BE2C (cell line): ENCODE data around the gene SPHK1.

Experiments used
- DNase-seq: peaks from one replicate; pipeline ENCODE4 v3.0.0-alpha.2; 2020
- H3K27me3 ChIP-seq: fragments of 250-450 bp; sonication (Bioruptor Pico); 2 replicates; pipeline ENCODE4 v1.5.1; 2020; ENCODE audit warnings: mild to moderate bottlenecking
- H3K36me3 ChIP-seq: fragments of 250-450 bp; sonication (Bioruptor Pico); 2 replicates; pipeline ENCODE4 v1.5.1; 2020; ENCODE audit warnings: mild to moderate bottlenecking
- H3K4me1 ChIP-seq: fragments of 250-450 bp; sonication (Bioruptor Pico); 2 replicates; pipeline ENCODE4 v1.5.1; 2020
- H3K4me3 ChIP-seq: 2 replicates; pipeline ENCODE4 v1.5.1; 2011; ENCODE audit warnings: low read depth, low read length
- H3K9me3 ChIP-seq: fragments of 250-450 bp; sonication (Bioruptor Pico); 2 replicates; pipeline ENCODE4 v1.5.1; 2020
- TF ChIP-seq, protein P1 (sequence below): IDR thresholded peaks from 2 replicates; pipeline ENCODE4 v1.5.1; 2012; ENCODE audit warnings: mild to moderate bottlenecking, low read depth, low read length

The SPHK1 gene

DNA sequence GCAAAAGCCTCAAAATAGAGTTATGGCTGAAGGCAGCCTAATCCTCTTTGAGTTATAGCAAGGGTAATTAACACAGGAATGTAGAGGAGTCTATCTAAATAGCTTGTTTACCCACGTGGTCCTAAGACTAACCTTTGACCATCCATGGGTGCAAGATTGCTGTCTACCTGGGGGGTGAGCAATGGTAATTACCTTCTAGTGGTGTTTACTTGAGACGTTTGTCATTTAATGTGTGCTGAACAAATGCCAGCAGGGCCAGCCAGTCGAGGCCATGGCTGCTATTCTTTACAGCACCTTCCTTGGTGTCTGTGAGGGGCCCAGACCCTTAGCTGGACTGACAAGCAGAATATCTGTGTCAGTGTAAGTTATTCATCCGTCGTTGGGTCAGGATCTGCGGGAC lies 16.8 kb upstream of the SPHK1 start:
- no peaks in the 10 kb centered on the region for H3K36me3 ChIP-seq
- no peaks in the 10 kb centered on the region for H3K27me3 ChIP-seq
- no peaks in the 10 kb centered on the region for H3K9me3 ChIP-seq
- peaks cover 10% of the 10 kb centered on the region for H3K4me1 ChIP-seq
- no peak overlapping the region for H3K4me3 ChIP-seq
- DNase-seq: no peak
- TF ChIP-seq, protein P1, sequence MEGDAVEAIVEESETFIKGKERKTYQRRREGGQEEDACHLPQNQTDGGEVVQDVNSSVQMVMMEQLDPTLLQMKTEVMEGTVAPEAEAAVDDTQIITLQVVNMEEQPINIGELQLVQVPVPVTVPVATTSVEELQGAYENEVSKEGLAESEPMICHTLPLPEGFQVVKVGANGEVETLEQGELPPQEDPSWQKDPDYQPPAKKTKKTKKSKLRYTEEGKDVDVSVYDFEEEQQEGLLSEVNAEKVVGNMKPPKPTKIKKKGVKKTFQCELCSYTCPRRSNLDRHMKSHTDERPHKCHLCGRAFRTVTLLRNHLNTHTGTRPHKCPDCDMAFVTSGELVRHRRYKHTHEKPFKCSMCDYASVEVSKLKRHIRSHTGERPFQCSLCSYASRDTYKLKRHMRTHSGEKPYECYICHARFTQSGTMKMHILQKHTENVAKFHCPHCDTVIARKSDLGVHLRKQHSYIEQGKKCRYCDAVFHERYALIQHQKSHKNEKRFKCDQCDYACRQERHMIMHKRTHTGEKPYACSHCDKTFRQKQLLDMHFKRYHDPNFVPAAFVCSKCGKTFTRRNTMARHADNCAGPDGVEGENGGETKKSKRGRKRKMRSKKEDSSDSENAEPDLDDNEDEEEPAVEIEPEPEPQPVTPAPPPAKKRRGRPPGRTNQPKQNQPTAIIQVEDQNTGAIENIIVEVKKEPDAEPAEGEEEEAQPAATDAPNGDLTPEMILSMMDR: no peak

DNA sequence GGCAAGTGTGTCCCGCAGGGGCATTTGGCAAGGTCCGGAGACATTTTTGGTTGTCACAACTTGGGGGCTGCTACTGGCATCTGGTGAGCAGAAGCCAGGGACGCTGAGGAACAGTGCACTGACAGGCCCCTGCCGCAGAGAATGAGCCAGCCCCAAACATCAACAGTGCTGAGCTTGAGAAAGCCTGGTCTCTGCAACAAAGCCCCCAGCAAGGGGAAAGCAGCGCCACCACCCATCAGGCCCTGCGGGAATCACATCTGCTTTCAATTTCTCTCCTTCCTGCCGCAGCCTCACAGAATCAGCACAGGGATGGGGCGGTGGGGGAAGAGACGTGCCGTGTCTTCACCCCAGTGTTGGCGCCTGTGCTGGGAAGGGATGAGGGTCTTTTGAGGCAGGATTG lies 15.9 kb upstream of the SPHK1 start:
- Histone ChIP-seq H3K27me3 (no peaks in the 10 kb centered on the region), H3K4me3 (peak overlapping the region; percentile 0; the same call in 1 of the 2 replicates), H3K4me1 (peaks cover 10% of the 10 kb centered on the region), H3K36me3 (no peaks in the 10 kb centered on the region), H3K9me3 (no peaks in the 10 kb centered on the region)
- TF ChIP-seq, protein P1: peak; percentile 26; the same call in 1 of the 2 replicates
- peak; percentile 76 for DNase-seq

DNA sequence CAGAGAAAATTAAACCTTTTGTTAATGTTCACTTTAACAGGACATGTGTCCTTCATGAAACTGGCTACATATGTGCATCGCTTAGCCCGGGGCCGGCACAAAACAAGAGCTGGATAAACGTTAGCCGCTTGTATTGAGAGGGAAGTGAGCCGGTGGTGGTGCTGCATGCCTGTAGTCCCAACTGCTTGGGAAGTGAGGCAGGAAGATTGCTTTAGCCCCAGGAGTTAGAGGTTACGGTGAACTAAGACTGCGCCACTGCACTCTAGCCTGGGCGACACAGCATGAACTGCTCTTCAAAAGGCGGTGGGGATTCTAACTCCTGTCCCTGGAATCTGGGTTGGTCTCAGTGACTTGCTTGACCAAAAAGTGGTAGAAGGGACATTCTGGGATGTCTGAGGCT lies 15.0 kb upstream of the SPHK1 start:
- no peak for DNase-seq
- TF ChIP-seq, protein P1: no peak
- H3K4me1 ChIP-seq: peaks cover 10% of the 10 kb centered on the region
- H3K36me3 ChIP-seq: no peaks in the 10 kb centered on the region
- H3K27me3 ChIP-seq: no peaks in the 10 kb centered on the region
- H3K4me3 ChIP-seq: no peak overlapping the region
- H3K9me3 ChIP-seq: no peaks in the 10 kb centered on the region

DNA sequence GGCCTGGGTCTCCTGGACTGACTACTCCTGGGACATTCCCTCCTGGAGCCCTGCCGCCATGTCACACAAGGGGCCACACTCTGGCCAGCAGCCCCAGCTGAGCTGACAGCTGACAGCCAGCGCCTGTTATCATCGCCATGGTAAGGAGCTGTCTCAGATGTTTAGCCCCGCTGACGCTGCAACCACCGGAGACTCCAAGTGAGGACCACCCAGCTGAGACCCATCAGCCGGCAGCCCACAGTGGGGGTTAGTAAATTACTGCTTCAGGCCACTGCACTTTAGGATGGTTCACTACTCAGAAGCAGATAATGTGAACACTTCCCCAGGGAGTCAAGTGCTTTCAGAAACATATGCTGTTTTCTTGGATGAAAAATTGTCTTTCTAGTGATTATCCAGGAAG lies 14.6 kb upstream of the SPHK1 start:
- H3K4me1 ChIP-seq: peaks cover 10% of the 10 kb centered on the region

DNA sequence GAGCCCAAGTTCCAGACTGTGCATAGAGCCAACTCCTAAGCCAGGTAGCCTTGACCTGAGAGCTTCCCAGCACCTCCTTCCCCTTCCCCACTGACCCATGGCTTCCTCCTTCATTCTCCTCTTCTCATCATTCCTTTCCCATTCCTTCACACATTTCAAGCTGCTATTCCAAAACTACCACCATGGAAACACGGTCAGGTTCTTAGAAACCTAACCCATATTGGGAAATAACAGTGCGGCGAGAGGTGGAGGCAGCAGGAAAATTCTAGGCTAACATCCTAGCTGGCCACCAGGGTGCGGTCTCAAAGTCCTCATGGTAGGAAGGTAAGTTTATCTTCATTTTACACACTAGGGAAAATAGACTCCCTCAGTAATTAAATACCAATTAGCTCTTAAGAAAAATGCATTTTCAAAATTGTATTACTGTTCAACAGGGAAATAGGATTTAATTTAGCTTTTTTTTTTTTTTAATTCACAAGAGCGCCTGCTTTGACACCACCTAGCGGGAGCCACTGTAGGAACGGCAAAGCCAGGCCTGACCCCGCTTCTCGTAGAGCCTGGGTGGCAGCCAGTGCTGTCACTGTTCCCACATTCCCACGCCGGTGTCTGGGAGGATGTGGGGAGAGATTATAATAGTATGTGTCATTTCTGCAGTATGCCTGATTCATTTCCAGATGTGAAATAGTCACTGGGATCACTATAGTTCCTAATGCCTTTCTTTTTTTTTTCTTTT lies 14.0 kb upstream of the SPHK1 start:
- Histone ChIP-seq H3K27me3 (no peaks in the 10 kb centered on the region), H3K4me3 (no peak overlapping the region), H3K9me3 (no peaks in the 10 kb centered on the region), H3K4me1 (peaks cover 10% of the 10 kb centered on the region), H3K36me3 (no peaks in the 10 kb centered on the region)
- DNase-seq: peak; percentile 41
- TF ChIP-seq, protein P1: peak; percentile 60

More for the DNA sequence above, 14.6 kb upstream of the SPHK1 start:
- no peaks in the 10 kb centered on the region for H3K9me3 ChIP-seq
- H3K27me3 ChIP-seq: no peaks in the 10 kb centered on the region
- peak; percentile 39 for DNase-seq
- H3K36me3 ChIP-seq: no peaks in the 10 kb centered on the region
- no peak overlapping the region for H3K4me3 ChIP-seq
- TF ChIP-seq, protein P1: no peak

DNA sequence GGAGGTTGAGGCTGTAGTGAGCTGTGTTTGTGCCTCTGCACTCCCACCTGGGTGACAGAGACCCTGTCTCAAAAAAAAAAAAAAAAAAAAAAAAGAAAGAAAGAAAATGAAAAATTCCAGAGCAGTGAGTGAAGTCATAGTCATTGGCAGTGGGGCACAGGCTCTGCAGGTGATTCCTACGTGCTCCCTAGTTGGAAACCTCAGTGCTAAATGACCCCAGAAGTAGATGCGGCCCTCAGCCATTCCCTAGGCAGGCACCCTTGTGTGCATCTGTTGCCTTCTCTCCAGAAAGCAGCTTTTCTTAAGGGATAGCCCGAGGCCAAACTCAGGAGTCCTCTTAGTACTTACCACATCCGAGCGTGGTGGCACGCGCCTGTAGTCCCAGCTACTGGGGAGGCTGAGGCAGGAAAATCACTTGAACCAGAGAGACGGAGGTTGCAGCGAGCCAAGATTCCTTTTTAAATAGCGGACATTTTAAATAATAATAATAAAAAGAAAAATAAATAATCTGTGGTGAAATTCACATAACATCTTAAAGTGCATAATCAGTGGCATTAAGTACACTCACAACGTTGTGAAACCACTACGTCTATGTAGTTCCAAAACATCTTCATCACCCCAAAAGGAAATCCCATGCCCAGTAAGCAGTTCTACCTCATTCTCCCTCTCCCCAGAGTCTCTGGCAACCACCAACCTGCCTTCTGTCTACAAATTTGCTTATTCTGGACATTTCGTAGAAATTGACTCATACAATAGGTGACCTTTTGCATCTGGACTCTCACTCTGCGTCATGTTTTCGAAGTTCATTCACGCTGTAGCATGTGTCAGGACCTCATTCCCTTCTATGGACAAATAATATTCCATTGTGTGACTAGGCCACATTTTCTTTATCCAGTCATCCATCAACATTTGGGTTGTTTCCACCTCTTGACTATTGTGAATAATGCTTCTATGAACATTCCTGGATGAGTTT lies 12.5 kb upstream of the SPHK1 start:
- H3K36me3 ChIP-seq: no peaks in the 10 kb centered on the region
- TF ChIP-seq, protein P1: no peak
- peaks cover 10% of the 10 kb centered on the region for H3K4me1 ChIP-seq
- no peak overlapping the region for H3K4me3 ChIP-seq
- no peaks in the 10 kb centered on the region for H3K27me3 ChIP-seq
- H3K9me3 ChIP-seq: no peaks in the 10 kb centered on the region
- DNase-seq: no peak
